Stimulated activated CD4-positive, alpha-beta T cell treated with anti-CD3 and anti-CD28 coated beads, TNF-alpha, amount 100 ng/mL, for 24 hours (primary cell): ENCODE results near the gene RBM23.

ENCODE experiments used
- DNase-seq, 3 experiments: peaks; one replicate each; pipeline ENCODE4 v3.0.0-alpha.2; 2020; ENCODE audit warnings: low read depth in 3 of 3

RBM23 gene

DNA sequence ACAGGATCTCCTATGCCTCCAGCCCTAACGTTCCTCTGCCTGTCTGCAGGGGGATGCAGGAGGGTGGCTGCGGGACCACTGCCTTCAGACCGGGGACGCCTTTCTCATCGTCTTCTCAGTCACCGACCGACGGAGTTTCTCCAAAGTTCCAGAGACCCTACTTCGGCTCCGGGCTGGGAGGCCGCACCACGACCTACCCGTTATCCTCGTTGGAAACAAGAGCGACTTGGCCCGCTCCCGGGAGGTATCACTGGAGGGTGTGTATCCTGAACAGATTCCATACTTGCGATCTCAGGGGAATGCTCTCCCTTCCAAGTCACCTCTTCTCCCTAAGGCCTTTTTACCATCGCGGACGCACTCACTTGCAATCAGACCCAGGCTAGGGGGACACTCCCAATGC lies 33.0 kb downstream of the RBM23 start:
- DNase-seq: no peak

DNA sequence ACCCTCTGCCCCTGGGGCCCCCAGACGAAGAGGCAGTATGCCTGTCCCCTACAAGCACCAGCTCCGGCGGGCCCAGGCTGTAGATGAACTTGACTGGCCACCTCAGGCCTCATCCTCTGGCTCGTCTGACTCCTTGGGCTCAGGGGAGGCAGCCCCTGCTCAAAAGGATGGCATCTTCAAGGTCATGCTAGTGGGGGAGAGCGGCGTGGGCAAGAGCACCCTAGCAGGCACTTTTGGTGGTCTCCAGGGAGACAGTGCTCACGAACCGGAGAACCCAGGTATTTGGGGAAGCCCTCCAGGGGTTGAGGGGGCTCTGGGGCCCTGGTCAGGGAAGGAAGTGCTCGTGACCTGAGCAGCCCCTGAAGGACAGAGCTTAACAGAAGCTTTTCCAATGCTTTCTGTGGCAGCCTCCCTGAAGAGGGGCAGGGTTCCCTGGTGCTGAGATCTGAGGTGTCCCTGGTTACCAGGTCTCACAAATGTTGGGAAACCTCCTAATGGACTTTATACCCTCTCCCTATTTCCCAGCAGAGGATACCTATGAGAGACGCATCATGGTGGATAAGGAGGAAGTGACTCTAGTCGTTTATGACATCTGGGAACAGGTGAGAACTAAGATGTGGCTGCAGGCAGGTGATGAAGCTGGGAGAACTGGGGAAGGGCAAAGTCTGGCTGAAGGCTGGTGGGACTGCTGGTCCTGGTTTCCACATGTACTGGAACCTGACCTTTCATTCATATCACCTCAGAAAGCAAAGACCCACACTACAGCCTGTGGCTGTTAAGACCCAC lies 34.0 kb downstream of the RBM23 start:
- no peak for DNase-seq

DNA sequence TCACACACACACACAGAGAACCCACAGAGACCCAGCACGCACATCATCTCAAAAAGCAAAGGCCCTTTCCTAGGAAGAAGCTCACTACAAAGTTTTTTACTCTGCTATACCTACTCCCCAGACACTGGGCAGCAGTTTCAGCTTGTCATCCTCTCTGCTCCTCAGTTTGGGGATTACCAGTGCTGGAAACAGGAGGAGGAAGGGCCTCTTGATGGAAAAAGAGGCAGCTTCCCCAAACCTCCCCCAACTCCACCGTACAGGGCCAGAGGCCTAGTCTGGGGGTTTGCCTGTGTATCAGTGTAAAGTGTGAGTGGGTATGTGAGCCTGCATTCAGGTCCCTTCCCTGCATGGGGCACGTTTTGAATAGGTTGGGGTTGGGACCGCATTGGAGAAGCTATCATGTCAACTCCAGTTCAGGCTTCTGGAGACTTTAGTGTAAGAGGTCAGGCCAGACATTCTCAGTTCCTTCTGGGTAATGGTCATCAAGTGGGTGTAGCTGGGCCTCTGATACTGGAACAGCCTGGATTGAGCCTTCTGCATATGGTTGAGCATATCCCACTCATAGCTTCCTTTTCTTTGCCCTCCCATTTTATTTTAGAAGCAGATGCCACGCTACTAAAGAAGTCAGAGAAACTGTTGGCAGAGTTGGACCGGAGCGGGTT lies 34.7 kb downstream of the RBM23 start:
- DNase-seq: no peak

DNA sequence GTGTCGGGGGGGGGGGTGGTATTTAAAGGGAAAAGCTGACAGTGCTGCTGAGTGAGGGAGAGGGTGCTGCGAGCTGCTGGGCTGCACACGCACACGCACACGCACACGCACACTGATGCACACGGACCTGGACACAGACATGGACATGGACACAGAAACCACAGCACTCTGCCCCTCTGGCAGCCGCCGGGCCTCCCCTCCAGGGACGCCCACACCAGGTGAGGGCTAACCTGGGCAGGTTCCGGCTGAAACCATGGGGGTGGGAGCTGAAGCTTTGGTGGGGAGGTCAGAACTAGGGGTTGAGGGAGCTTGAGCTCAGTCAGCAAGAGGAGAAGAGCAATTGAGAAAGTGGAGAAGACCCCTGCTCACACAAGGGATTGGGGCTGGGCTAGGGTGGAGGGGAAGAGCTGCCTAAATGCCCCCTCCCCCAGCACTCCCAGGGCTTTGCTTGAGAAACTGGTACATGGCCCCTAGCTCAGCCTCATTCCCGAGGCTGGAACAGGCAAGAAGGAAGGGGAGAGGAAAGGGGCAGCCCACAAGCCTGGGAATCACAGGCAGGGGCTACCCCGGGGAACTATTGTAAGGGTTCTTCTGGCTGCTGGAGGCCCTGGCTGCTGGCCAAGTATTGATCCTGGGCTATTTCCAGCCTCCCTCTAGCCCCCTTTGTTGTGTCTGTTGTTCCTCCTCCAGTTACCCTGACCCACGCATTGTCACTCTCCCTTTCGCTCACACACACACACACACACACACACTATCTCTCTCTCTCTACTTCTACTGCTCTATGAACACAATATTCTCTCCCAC lies 35.6 kb downstream of the RBM23 start, which contains the start of gene REM2:
Gene REM2, plus strand, starts transcription at position 50 of the 804 bp plus-strand sequence. Its CDS starts 66 bp downstream, at position 116.
- no peak for DNase-seq

DNA sequence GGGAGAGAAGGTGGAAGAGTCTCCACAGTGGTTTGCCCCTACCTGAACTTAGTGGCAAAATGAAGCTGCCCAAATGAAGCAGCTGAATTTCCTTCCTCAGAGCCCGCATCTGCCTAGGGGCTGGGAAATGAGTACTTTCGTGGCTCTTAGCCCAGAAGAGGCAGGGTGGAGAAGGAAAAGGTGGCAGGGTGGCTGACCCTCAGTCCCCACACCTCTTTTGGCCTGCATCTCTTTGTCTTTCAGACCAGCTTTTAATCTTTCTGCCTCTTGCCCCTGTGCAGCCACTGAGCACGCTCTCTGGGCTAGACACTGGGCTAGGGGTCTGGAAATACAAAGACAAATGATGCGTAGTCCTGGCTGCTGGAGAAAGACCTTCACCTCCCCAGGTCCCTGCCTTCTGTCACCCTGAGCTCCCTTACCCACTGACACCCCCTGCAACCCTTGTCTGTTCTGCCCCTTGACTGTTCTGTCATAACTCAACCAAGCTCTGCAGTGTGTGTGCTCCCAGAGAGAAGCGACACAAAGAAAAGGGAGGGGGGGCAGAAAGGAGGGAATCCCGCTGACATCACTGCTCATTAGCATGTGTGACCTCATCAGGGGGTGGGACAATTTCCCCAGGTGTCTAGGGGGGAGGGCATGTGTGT lies 36.3 kb downstream of the RBM23 start:
- DNase-seq: no peak

DNA sequence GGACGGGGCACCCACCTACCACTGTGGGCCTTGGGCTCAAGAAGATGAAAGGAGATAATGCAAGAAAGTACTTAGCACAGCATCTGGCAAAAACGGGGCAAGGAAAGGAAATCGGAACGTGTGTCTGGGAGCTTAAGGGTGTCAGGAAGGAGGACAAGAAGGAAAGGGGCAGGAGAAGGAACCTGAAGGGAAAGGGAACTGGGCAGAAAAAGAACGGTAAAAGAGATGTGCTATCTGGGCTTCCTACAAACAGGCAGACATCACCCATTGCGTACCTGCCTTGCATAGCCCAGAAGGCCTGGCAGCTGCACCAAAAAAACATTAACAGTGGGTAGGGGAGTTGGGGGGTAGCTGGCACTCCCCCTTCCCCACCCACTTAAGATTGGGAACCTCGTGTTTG lies 36.9 kb downstream of the RBM23 start:
- no peak for DNase-seq

DNA sequence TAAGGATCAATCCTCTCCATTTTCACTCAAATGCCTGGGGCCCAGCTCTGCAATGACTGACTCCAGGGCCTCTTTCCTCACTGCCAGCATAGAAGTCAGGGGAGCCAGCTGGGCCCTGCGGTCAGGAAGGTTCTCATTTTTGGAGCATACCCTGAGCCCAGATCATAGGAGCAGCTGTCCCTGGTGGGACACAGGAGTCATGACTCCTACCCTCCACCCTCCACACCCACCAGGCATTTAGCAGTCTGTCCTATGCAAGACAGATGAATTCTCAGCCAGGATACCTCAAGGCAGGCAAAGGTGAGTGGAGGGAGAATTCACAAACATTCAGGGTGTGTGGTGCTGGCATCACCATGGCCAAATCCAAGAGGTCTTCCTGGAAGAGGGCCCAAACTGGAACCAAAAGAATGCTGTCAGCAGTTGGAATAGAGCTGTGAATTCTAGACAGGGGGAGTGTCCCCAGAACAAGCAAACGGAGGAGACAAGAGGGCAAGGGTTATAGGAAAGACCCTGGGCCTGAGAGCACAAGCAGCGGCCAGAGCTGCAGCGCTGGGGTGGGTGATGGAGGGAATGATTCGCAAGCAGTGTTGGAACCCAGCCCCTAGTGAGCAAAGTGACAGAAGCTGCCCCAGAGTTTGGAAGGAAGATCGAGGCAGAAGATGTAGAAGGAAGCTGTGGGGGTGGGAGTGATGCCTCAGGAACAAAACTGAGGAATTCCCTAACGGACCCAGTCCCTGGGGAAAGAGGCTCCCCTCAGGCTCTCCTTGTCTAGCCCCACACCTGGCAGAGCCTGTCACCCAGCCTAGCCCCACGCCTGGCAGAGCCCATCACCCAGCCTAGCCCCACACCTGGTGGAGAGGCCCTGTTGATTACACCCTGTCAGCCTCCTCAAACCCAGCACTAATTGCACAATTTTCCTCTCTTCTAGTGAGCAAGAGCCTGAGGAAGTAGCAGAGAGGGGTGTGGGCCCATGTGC lies 40.4 kb downstream of the RBM23 start:
- no peak for DNase-seq

DNA sequence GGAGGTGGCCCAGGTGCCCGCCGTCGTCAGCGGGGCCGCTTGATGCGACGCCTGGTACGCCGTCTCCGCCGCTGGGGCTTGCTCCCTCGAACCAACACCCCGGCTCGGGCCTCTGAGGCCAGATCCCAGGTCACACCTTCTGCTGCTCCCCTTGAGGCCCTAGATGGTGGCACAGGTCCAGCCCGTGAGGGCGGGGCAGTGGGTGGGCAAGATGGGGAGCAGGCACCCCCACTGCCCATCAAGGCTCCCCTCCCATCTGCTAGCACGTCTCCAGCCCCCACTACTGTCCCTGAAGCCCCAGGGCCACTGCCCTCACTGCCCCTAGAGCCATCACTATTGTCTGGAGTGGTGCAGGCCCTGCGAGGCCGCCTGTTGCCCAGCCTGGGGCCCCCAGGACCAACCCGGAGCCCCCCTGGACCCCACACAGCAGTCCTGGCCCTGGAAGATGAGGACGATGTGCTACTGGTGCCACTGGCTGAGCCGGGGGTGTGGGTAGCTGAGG lies 41.9 kb downstream of the RBM23 start:
- DNase-seq: no peak

DNA sequence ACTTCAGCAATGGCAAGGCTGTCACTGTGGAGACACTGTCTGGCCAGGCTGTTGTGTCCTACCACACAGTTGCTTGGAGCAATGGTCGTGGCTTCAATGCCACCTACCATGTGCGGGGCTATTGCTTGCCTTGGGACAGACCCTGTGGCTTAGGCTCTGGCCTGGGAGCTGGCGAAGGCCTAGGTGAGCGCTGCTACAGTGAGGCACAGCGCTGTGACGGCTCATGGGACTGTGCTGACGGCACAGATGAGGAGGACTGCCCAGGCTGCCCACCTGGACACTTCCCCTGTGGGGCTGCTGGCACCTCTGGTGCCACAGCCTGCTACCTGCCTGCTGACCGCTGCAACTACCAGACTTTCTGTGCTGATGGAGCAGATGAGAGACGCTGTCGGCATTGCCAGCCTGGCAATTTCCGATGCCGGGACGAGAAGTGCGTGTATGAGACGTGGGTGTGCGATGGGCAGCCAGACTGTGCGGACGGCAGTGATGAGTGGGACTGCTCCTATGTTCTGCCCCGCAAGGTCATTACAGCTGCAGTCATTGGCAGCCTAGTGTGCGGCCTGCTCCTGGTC lies 43.1 kb downstream of the RBM23 start:
- no peak for DNase-seq

DNA sequence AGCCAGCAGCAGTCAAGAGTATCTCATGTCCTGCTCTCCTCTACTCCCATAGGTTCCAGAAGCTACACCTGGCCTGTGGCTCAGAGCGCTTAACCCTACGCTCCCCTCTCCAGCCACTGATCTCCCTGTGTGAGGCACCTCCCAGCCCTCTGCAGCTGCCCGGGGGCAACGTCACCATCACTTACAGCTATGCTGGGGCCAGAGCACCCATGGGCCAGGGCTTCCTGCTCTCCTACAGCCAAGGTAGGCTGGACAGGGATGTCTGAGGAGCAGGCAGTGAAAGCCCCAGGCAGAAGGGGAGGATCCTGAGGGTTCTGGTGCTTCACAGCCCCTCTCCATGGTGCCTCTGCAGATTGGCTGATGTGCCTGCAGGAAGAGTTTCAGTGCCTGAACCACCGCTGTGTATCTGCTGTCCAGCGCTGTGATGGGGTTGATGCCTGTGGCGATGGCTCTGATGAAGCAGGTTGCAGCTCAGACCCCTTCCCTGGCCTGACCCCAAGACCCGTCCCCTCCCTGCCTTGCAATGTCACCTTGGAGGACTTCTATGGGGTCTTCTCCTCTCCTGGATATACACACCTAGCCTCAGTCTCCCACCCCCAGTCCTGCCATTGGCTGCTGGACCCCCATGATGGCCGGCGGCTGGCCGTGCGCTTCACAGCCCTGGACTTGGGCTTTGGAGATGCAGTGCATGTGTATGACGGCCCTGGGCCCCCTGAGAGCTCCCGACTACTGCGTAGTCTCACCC lies 43.8 kb downstream of the RBM23 start:
- no peak for DNase-seq

DNA sequence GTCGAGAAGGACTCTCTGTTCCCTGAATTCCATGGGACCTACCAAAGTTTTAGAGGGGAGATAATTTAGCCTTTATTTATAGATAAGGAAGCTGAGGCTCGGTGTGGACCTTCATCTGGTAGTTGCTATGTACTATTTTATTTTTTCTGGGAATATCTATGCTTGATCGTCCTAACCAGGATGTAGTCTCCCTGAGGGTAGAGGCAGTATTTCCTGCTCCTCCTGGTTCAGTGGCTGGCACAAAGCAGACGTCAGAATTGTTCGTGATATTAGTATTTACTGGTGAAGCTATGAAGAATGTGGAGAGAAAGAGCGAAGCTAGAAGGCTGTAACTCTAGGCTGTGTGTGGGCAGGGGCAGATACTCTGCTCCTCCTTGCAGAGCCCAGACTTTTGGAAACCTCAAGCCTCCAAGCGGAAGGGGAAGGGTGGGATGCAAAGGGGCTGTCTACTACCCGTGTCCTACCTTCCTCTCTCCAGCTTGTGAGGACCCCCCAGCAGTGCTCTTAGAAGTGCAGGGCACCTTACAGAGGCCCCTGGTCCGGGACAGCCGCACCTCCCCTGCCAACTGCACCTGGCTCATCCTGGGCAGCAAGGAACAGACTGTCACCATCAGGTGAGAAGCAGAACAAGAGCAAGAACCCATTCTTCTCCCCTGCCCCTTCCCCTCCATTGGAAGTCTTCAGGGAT lies 46.0 kb downstream of the RBM23 start:
- no peak for DNase-seq

DNA sequence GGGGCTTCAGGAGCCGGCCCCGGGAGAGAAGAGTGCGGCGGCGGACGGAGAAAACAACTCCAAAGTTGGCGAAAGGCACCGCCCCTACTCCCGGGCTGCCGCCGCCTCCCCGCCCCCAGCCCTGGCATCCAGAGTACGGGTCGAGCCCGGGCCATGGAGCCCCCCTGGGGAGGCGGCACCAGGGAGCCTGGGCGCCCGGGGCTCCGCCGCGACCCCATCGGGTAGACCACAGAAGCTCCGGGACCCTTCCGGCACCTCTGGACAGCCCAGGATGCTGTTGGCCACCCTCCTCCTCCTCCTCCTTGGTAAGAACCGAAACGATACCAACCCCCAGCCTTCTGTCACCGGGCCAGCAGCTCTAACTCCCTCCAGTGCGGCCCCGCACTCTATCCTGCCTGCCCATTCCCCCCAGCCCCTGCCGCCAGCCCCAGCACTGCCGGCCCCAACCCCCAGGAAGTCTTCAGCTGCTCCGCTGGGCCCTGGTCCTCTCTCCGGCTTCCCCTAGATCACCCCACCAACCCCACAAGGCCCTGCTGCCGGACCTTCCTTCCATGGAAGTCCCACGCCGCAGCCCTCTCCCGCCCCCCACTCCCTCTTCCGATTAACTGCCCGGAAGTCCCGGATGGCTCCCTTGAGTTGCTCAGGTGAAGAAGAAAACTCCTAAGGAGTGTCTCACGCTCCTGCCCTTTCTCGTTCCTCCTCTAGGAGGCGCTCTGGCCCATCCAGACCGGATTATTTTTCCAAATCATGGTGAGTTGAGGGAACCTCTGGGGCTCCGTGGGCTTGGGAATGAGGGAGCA lies 46.7 kb downstream of the RBM23 start:
- DNase-seq: peak; percentile 50 to 74 (median 56)

DNA sequence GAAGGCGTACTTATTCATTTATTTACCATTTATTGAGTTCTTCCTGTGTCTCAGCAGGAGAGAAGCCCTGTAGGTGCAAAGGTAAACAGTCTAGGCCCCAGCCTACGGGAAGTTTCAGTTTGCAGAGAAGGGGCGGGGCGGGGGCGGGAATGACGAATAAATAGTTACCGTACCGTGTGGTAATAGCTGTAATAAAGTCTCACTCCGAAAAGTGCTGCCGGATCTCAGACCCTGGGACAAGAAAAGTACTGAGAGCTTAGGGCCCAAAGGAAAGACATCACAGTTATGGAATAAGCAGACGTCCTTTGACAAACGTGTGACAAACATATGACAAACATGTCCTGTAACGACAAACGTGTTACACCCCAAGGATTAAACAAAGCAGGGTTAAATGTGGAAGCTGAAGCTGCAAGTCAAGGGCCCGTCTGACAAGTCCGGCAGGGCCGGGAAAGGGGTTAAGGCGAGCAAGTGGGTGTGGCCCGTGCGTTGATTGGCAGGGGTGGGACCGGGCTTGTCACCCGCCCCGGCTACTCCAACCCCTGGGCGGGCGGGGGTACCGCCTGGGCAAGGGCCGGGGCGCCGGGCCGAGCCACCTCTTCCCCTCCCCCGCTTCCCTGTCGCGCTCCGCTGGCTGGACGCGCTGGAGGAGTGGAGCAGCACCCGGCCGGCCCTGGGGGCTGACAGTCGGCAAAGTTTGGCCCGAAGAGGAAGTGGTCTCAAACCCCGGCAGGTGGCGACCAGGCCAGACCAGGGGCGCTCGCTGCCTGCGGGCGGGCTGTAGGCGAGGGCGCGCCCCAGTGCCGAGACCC lies 47.5 kb downstream of the RBM23 start, which contains the start of gene LRP10:
Gene LRP10, plus strand, starts transcription at position 517 of the 809 bp plus-strand sequence. CDS start 564 bp downstream, outside the sequence.
- DNase-seq: peak; percentile 52 to 78 (median 54)

DNA sequence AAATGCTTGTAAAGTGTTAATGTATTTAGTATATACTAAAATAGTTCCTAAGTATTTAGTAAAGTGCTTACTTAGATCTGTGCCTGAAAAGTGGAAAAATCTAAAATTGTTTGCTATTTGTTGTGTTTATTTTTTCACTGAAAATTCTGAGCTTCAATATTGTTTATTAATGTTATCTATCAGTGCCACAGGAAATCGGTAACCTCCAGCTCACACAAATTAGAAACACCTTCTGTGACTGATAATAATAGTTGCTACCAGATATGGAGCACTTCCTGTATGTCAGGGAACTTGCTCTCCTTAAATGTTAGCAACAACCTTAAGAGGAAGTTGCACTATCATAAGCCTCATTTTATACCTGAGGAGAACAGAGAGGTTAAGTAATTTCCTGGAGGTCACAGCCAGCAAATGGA lies 48.1 kb downstream of the RBM23 start:
- DNase-seq: no peak

DNA sequence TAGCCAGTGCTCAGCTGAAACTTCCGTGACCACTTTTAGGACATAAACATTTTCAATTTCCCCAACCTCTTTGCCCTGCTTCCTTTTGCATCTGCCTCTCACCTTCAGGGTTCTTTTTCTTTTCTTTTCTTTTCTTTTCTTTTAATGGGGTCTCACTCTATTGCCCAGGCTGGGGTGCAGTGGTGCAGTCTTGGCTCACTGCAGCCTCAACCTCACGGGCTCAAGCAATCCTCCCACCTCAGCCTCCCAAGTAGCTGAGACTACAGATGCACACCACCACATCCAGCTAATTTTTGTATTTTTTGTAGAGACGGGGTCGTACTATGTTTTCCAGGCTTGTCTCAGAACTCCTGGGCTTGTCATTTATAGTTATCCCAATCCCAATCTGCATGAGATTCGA lies 52.1 kb downstream of the RBM23 start:
- no peak for DNase-seq

DNA sequence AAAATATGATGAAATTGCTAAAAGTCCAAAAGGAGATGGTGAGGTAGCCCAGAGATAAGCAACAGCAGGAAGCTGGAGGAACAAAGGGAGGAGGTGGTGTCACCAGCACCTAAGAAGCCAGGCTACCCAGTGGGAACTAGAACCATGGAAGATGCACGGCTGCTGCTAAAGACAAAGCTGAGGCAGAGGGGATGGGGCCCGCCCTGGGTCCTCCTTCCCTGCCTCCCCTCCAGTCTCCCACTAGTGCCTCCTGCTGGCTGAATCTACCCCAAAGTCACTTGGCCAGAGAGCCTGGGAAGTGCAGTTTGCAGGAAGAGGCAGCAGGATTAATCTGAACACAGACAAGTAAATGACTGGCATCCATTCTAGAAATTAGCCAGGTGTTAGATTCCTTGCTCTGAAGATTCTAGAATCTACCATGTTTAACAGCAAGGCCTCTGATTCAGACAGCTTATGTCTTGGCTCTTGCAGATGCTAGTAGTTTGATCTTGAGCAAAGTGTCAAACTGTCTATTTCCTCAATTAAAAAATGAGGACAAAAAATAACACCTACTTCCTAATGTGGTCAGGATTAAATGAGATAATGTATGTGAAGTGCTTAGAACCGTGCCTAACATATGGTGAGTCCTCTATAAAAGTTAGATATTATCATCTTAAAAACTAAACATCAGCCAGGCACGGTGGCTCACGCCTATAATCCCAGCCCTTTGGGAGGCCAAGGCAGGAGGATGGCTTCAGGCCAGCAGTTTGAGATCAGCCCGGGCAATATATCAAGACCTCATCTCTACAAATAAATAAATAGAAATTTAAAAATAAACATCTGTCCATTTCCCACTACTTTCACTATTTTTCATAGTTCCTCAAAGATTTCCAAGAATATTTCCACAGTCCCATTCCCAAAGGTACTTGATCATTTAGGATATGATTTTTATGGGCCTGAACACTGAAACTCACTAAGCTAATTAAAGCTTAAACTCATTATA lies 53.2 kb downstream of the RBM23 start:
- no peak for DNase-seq
